HepG2 (cell line): ENCODE results near the gene AGAP3. TPM values are rescaled to one million over a fixed set of nuclear protein-coding genes. Genes with fewer than 3 reads are reported as not detected.

Experiments used
- ATF4 ChIP-seq, 2 experiments: fragments of 450-650 bp in 1 of 2; sonication (generic) in 1 of 2; formaldehyde crosslinking; IDR thresholded peaks; 2 replicates each; pipeline versions ENCODE4 v1.5.0 to v1.8.0; 2020 to 2022; ENCODE audit warnings: mild to moderate bottlenecking in 1 of 2, missing genetic modification reagents in 1 of 2
- CEBPZ ChIP-seq: IDR thresholded peaks from 2 replicates; pipeline ENCODE4 v1.6.1; 2012; ENCODE audit warnings: low read length, improper control_type of control experiment
- EEA1 ChIP-seq: sonication (generic); formaldehyde crosslinking; IDR thresholded peaks from 2 replicates; pipeline ENCODE4 v1.5.1; 2020; ENCODE audit warnings: mild to moderate bottlenecking, missing genetic modification reagents, borderline replicate concordance
- ELF4 ChIP-seq: sonication (generic); formaldehyde crosslinking; IDR thresholded peaks from 2 replicates; pipeline ENCODE4 v1.5.0; 2020; ENCODE audit warnings: missing genetic modification reagents, mild to moderate bottlenecking, moderate library complexity, borderline replicate concordance
- FOXK2 ChIP-seq: fragments of 450-650 bp; IDR thresholded peaks from 2 replicates; pipeline ENCODE4 v1.6.1; 2016
- GZF1 ChIP-seq: sonication (generic); formaldehyde crosslinking; IDR thresholded peaks from 2 replicates; pipeline ENCODE4 v1.5.1; 2020; ENCODE audit warnings: mild to moderate bottlenecking, missing genetic modification reagents
- HNRNPLL ChIP-seq: fragments of 200-400 bp; formaldehyde crosslinking; IDR thresholded peaks from 2 replicates; pipeline ENCODE4 v1.6.1; 2017; ENCODE audit warnings: mild to moderate bottlenecking, low read depth, low read length; ENCODE audit not compliant: poor library complexity, severe bottlenecking
- KLF12 ChIP-seq: sonication (generic); formaldehyde crosslinking; IDR thresholded peaks from 2 replicates; pipeline ENCODE4 v1.4.0; 2020; ENCODE audit warnings: missing genetic modification reagents, borderline replicate concordance
- MBD4 ChIP-seq: IDR thresholded peaks from 2 replicates; pipeline ENCODE4 v1.6.1; 2012; ENCODE audit warnings: low read length, inconsistent platforms, borderline replicate concordance
- MTF2 ChIP-seq: sonication (generic); formaldehyde crosslinking; IDR thresholded peaks from 2 replicates; pipeline ENCODE4 v1.5.0; 2020; ENCODE audit warnings: missing genetic modification reagents, borderline replicate concordance
- PCBP1 ChIP-seq: fragments of 200-400 bp; formaldehyde crosslinking; IDR thresholded peaks from 2 replicates; pipeline ENCODE4 v1.6.1; 2017; ENCODE audit warnings: mild to moderate bottlenecking, low read depth, low read length, borderline replicate concordance
- POGZ ChIP-seq: sonication (generic); formaldehyde crosslinking; IDR thresholded peaks from 2 replicates; pipeline ENCODE4 v1.4.0; 2020; ENCODE audit warnings: mild to moderate bottlenecking, missing genetic modification reagents
- THYN1 ChIP-seq: sonication (generic); formaldehyde crosslinking; IDR thresholded peaks from 2 replicates; pipeline ENCODE4 v1.8.1; 2023; ENCODE audit warnings: low read depth, mild to moderate bottlenecking, moderate library complexity, missing genetic modification reagents, borderline replicate concordance
- TOPORS ChIP-seq: sonication (generic); formaldehyde crosslinking; IDR thresholded peaks from 2 replicates; pipeline ENCODE4 v1.8.0; 2023; ENCODE audit warnings: mild to moderate bottlenecking, missing genetic modification reagents
- U2AF2 ChIP-seq: fragments of 200-400 bp; formaldehyde crosslinking; IDR thresholded peaks from 2 replicates; pipeline ENCODE4 v1.6.1; 2017; ENCODE audit warnings: low read depth, mild to moderate bottlenecking, low read length
- WIZ ChIP-seq: sonication (generic); formaldehyde crosslinking; IDR thresholded peaks from 2 replicates; pipeline ENCODE4 v1.5.1; 2020; ENCODE audit warnings: mild to moderate bottlenecking, missing genetic modification reagents
- ZFP37 ChIP-seq: sonication (generic); formaldehyde crosslinking; IDR thresholded peaks from 2 replicates; pipeline ENCODE4 v1.4.0; 2020; ENCODE audit warnings: missing genetic modification reagents, borderline replicate concordance
- ZNF101 ChIP-seq: sonication (generic); formaldehyde crosslinking; IDR thresholded peaks from 2 replicates; pipeline ENCODE4 v1.4.0; 2020; ENCODE audit warnings: mild to moderate bottlenecking, low read depth, missing genetic modification reagents, borderline replicate concordance
- ZNF260 ChIP-seq: sonication (generic); formaldehyde crosslinking; IDR thresholded peaks from 2 replicates; pipeline ENCODE4 v1.4.0; 2020; ENCODE audit warnings: missing genetic modification reagents, low read depth, mild to moderate bottlenecking, borderline replicate concordance
- ZNF34 ChIP-seq: sonication (generic); formaldehyde crosslinking; IDR thresholded peaks from 2 replicates; pipeline ENCODE4 v1.4.0; 2020; ENCODE audit warnings: mild to moderate bottlenecking, missing genetic modification reagents, borderline replicate concordance
- ZNF749 ChIP-seq: sonication (generic); formaldehyde crosslinking; IDR thresholded peaks from 2 replicates; pipeline ENCODE4 v1.8.0; 2022; ENCODE audit warnings: mild to moderate bottlenecking, missing genetic modification reagents, moderate library complexity, borderline replicate concordance
- ZNF761 ChIP-seq: sonication (generic); formaldehyde crosslinking; conservative IDR thresholded peaks from 2 replicates; pipeline ENCODE4 v1.4.0; 2020; ENCODE audit warnings: mild to moderate bottlenecking, missing genetic modification reagents
- ZNF800 ChIP-seq: sonication (generic); formaldehyde crosslinking; IDR thresholded peaks from 2 replicates; pipeline ENCODE4 v1.4.0; 2020; ENCODE audit warnings: missing genetic modification reagents
- ZNF878 ChIP-seq: sonication (generic); formaldehyde crosslinking; IDR thresholded peaks from 2 replicates; pipeline ENCODE4 v1.8.1; 2023; ENCODE audit warnings: mild to moderate bottlenecking, missing genetic modification reagents, moderate library complexity
- polyA plus RNA-seq, 8 experiments: library from polyadenylated mRNA; depleted of rRNA in 3 of 8; stranded (reverse) in 7 of 8; unstranded in 1 of 8; fragments of >200 nt; fragmentation: Illumina TruSeq in 4 of 8; extraction: Trizol in 4 of 8; gene quantifications; 2 replicates each; pipeline versions ENCODE4 v1.2.1 to v1.2.3, GENCODE V29; 2011 to 2016; ENCODE audit warnings: low read depth in 4 of 8, missing spikeins in 1 of 8, mixed read lengths in 1 of 8; ENCODE audit not compliant: insufficient read depth in 1 of 8
- total RNA-seq, 5 experiments: library from RNA; depleted of rRNA; stranded (reverse); fragments of >200 nt; fragmentation: Illumina TruSeq; extraction: Trizol; gene quantifications; 2 replicates each; pipeline ENCODE4 v1.2.3, GENCODE V29; 2016; ENCODE audit warnings: low read depth in 1 of 5

AGAP3 gene
- total and polyA plus RNA-seq, 2 of the 13 experiments (the other 11 are each of a cell fraction or from before 2014, with no cell fraction given) = 31.3 to 61.4 TPM

- TF ChIP-seq ATF4 (CRISPR knock-in tag; IDR thresholded peaks at IDR 0.05) (no peak), ELF4 (CRISPR knock-in tag) (no peak), EEA1 (no peak), MBD4 (no peak), PCBP1 (no peak), ZNF260 (CRISPR knock-in tag) (no peak), POGZ (CRISPR knock-in tag) (0 out of 2 replicates have a peak, but pooled peaks have one; percentile 19), ZNF749 (no peak), GZF1 (CRISPR knock-in tag) (peak; percentile 67; the same call in 1 of the 2 replicates), CEBPZ (no peak), WIZ (CRISPR knock-in tag) (0 out of 2 replicates have a peak, but pooled peaks have one; percentile 12), ZNF761 (CRISPR knock-in tag) (no peak), ZNF34 (no peak), KLF12 (CRISPR knock-in tag) (no peak), THYN1 (CRISPR knock-in tag) (no peak), MTF2 (no peak), ZNF800 (no peak), ZNF101 (CRISPR knock-in tag) (no peak), FOXK2 (no peak), TOPORS (CRISPR knock-in tag) (no peak), ZNF878 (CRISPR knock-in tag) (no peak), HNRNPLL (no peak), ZFP37 (CRISPR knock-in tag) (no peak), U2AF2 (no peak)
Measured at GRCh38 chr7:151058781-151059366, 27.4 kb upstream of the AGAP3 start (continued).
